GM04504 (cell line): ENCODE measurements around the gene TRAFD1.

ENCODE experiments used
- DNase-seq: peaks from one replicate; pipeline ENCODE4 v3.0.0-alpha.2; 2012; ENCODE audit warnings: low read depth

TRAFD1 gene

GRCh38 chr12:112199136-112199535 lies 73.8 kb downstream of the TRAFD1 start:
- DNase-seq: no peak
